ENCODE measurements around the gene TSPOAP1.

TSPOAP1 gene

DNA sequence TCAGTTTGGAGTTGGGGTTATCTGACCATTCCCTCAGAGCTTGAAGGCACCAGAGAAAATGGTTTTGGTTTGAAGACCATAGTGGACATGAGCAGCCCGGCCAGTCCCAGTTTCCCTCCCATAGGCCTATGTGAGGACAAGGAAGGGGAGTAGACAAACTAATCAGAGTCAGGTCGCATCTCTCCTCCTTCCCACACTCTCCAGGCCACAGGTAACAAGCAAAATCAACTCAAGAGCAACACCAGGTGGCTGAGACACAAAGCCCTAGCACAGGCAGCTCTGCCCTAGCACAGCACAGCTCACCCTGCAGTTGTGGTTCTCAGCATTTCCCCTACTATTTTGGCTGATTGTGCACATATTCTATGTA lies 16.2 kb upstream of the TSPOAP1 start:
- H3K27me3 ChIP-seq (ENCODE audit: control insufficient read depth in 1 of 2, insufficient read depth in 1 of 2, low read length in 2 of 2): no peaks in the 10 kb centered on the region
- no peak overlapping the region for H2AK5ac ChIP-seq (ENCODE audit: low read length, severe bottlenecking)
- no peak overlapping the region for H3K4ac ChIP-seq (ENCODE audit: low read depth in 1 of 2, low read length in 2 of 2)
- H3K4me3 ChIP-seq (ENCODE audit: insufficient read depth in 1 of 2, low read depth in 1 of 2, low read length in 2 of 2): no peak overlapping the region
- H2BK120ac ChIP-seq (ENCODE audit: low read depth, low read length): no peak overlapping the region
- H2BK5ac ChIP-seq (ENCODE audit: low read depth, low read length, poor library complexity, severe bottlenecking): no peak overlapping the region
- no peaks in the 10 kb centered on the region for H3K9me3 ChIP-seq (ENCODE audit: control insufficient read depth, low read length)
- no peak overlapping the region for H3K23ac ChIP-seq (ENCODE audit: low read length in 2 of 2)
- H3K9ac ChIP-seq (ENCODE audit: low read length): no peak overlapping the region
- no peak overlapping the region for H2AFZ ChIP-seq (ENCODE audit: low read depth, low read length)
- no peak overlapping the region for H3K27ac ChIP-seq (ENCODE audit: low read length, poor library complexity, severe bottlenecking)
- no peak overlapping the region for H4K8ac ChIP-seq (ENCODE audit: low read length)
- H4K91ac ChIP-seq (ENCODE audit: low read length): no peak overlapping the region
- no peak overlapping the region for H2BK15ac ChIP-seq (ENCODE audit: low read depth, poor library complexity, severe bottlenecking)
- H3K79me1 ChIP-seq (replicated peaks; ENCODE audit: low read length, poor library complexity, severe bottlenecking): peaks cover 9% of the 10 kb centered on the region
- H3K14ac ChIP-seq (ENCODE audit: low read length in 2 of 2): no peak overlapping the region
- DNase-seq: no peak
- H3K18ac ChIP-seq (ENCODE audit: low read depth in 1 of 2, low read length in 2 of 2): no peak overlapping the region
- H3K4me1 ChIP-seq (ENCODE audit: control insufficient read depth, insufficient read depth, low read depth, low read length): no peaks in the 10 kb centered on the region
- peaks cover 41 to 65% of the 10 kb centered on the region in 2 experiments for H3K36me3 ChIP-seq (ENCODE audit: control insufficient read depth in 1 of 2, insufficient read depth in 2 of 2, low read depth in 1 of 2, low read length in 2 of 2)
- no peak overlapping the region for H2BK12ac ChIP-seq (ENCODE audit: low read length in 2 of 2)
- 100% methylated on average over 2 of the region's 2 CpGs for WGBS
- H3K4me2 ChIP-seq (ENCODE audit: low read length, poor library complexity, severe bottlenecking): no peak overlapping the region

DNA sequence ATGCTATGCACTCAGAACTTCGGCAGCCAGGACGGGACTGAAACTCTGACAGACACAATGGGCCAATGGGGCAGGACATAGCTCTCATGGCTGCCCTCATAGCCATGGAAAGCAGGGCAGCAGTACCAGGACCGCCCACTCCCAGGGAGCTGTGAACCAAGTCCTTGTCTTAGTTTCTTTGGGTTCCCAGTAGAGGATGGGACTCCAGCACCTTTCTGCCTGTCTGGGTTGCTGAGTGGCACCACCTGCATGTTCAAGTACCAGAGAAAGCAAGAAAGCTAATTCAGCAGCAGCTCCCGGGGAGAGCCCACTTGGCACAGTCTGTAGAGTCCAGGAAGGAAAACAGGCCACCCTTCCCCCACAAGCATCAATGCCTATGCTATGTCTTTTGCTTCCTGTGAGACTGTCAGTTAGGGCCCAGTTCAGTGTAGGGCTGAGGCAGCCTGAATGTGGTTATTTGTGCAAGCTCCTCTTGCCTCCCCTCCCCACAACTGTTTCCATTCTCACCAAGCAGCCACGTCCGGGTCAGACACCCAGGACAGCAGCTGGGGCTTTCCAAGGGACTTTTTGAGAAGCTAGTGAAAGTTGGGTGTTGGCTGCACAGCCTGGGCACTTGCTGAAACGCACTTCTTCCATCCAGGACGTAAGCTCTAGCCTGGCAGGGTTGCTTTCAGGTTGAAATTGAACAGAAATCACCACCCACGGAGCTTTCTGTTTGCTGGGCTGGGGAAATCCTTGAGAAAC lies 15.6 kb upstream of the TSPOAP1 start:
- no peak overlapping the region for H2BK12ac ChIP-seq (ENCODE audit: low read length in 2 of 2)
- H2BK120ac ChIP-seq (ENCODE audit: low read depth, low read length): no peak overlapping the region
- no peaks in the 10 kb centered on the region for H3K27me3 ChIP-seq (ENCODE audit: control insufficient read depth in 1 of 2, insufficient read depth in 1 of 2, low read length in 2 of 2)
- H3K23ac ChIP-seq (ENCODE audit: low read length in 2 of 2): no peak overlapping the region
- H2AK5ac ChIP-seq (ENCODE audit: low read length, severe bottlenecking): no peak overlapping the region
- no peak overlapping the region for H3K4me2 ChIP-seq (ENCODE audit: low read length, poor library complexity, severe bottlenecking)
- H3K9me3 ChIP-seq (ENCODE audit: control insufficient read depth, low read length): no peaks in the 10 kb centered on the region
- H3K9ac ChIP-seq (ENCODE audit: low read length): no peak overlapping the region
- peaks cover 3% of the 10 kb centered on the region for H3K4me1 ChIP-seq (ENCODE audit: control insufficient read depth, insufficient read depth, low read depth, low read length)
- no peak for DNase-seq
- no peak overlapping the region for H2AFZ ChIP-seq (ENCODE audit: low read depth, low read length)
- H4K91ac ChIP-seq (ENCODE audit: low read length): no peak overlapping the region
- no peak overlapping the region for H3K18ac ChIP-seq (ENCODE audit: low read depth in 1 of 2, low read length in 2 of 2)
- 85% methylated on average over 9 of the region's 9 CpGs for WGBS
- H3K14ac ChIP-seq (ENCODE audit: low read length in 2 of 2): no peak overlapping the region
- H4K8ac ChIP-seq (ENCODE audit: low read length): no peak overlapping the region
- H3K4ac ChIP-seq (ENCODE audit: low read depth in 1 of 2, low read length in 2 of 2): no peak overlapping the region
- H2BK15ac ChIP-seq (ENCODE audit: low read depth, poor library complexity, severe bottlenecking): no peak overlapping the region
- no peak overlapping the region for H3K4me3 ChIP-seq (ENCODE audit: insufficient read depth in 1 of 2, low read depth in 1 of 2, low read length in 2 of 2)
- H2BK5ac ChIP-seq (ENCODE audit: low read depth, low read length, poor library complexity, severe bottlenecking): no peak overlapping the region
- peaks cover 37 to 59% of the 10 kb centered on the region in 2 experiments for H3K36me3 ChIP-seq (ENCODE audit: control insufficient read depth in 1 of 2, insufficient read depth in 2 of 2, low read depth in 1 of 2, low read length in 2 of 2)
- H3K79me1 ChIP-seq (replicated peaks; ENCODE audit: low read length, poor library complexity, severe bottlenecking): peaks cover 7% of the 10 kb centered on the region
- H3K27ac ChIP-seq (ENCODE audit: low read length, poor library complexity, severe bottlenecking): no peak overlapping the region

DNA sequence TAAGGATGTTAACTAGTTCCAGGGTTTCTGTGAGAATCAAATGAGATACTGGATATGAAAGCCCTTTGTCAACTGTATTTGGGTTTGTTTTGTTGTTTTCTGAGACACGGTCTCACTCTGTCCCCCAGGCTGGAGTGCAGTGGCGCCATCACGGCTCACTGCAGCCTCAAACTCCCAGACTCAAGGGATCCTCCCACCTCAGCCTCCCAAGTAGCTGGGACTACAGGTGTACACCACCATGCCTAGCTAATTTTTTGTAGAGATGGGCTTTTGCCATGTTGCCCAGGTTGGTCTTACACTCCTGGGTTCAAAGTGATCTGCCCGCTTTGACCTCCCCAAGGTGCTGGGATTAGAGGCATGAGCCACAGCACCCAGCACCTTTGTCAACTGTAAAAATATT lies 14.5 kb upstream of the TSPOAP1 start:
- Histone ChIP-seq H3K9ac (ENCODE audit: low read length) (no peak overlapping the region), H3K27ac (ENCODE audit: low read length, poor library complexity, severe bottlenecking) (no peak overlapping the region), H3K4me2 (ENCODE audit: low read length, poor library complexity, severe bottlenecking) (no peak overlapping the region), H2AK5ac (ENCODE audit: low read length, severe bottlenecking) (no peak overlapping the region), H3K4me1 (ENCODE audit: control insufficient read depth, insufficient read depth, low read depth, low read length) (peaks cover 12% of the 10 kb centered on the region), H3K4me3 (ENCODE audit: insufficient read depth in 1 of 2, low read depth in 1 of 2, low read length in 2 of 2) (no peak overlapping the region), H3K23ac (ENCODE audit: low read length in 2 of 2) (no peak overlapping the region), H3K27me3 (ENCODE audit: control insufficient read depth in 1 of 2, insufficient read depth in 1 of 2, low read length in 2 of 2) (no peaks in the 10 kb centered on the region), H3K18ac (ENCODE audit: low read depth in 1 of 2, low read length in 2 of 2) (no peak overlapping the region), H3K79me1 (replicated peaks; ENCODE audit: low read length, poor library complexity, severe bottlenecking) (peaks cover 2% of the 10 kb centered on the region), H4K8ac (ENCODE audit: low read length) (no peak overlapping the region), H3K14ac (ENCODE audit: low read length in 2 of 2) (no peak overlapping the region), H2BK12ac (ENCODE audit: low read length in 2 of 2) (no peak overlapping the region), H2BK15ac (ENCODE audit: low read depth, poor library complexity, severe bottlenecking) (no peak overlapping the region), H2AFZ (ENCODE audit: low read depth, low read length) (no peak overlapping the region), H2BK120ac (ENCODE audit: low read depth, low read length) (no peak overlapping the region), H3K9me3 (ENCODE audit: control insufficient read depth, low read length) (no peaks in the 10 kb centered on the region), H2BK5ac (ENCODE audit: low read depth, low read length, poor library complexity, severe bottlenecking) (no peak overlapping the region), H3K36me3 (ENCODE audit: control insufficient read depth in 1 of 2, insufficient read depth in 2 of 2, low read depth in 1 of 2, low read length in 2 of 2) (peaks cover 33 to 48% of the 10 kb centered on the region in 2 experiments), H4K91ac (ENCODE audit: low read length) (no peak overlapping the region), H3K4ac (ENCODE audit: low read depth in 1 of 2, low read length in 2 of 2) (no peak overlapping the region)
- 100% methylated on average over 4 of the region's 4 CpGs for WGBS
- no peak for DNase-seq

DNA sequence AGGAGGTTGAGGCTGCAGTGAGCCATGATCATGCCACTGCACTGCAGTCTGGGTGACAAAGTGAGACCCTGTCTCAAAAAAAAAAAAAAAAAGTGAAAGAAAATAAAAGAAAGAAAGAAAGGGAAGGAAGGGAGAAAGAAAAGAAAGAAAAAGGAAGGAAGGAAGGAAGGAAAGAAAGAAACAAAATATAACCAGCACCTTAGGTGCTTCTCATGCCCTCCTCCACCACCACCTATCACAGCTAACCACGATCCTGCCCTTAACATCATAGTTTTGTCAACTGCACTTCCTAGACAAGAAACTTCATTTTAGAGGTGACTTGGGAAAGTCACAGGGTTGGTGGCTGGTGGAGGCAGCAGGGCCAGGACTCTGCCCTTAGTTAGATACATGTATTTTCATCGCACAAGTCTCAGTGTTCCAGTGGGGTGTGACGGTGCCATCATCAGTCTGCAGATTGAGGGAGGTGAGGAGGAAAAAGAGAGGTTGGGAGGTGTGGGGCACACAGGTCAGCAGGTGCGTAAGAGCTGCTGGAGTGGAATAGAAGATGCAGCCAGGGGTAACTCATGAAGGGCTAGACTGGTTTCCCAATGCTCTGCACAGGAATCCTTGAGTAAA lies 13.4 kb upstream of the TSPOAP1 start:
- 97% methylated on average over 3 of the region's 4 CpGs for WGBS
- no peak overlapping the region for H2BK120ac ChIP-seq (ENCODE audit: low read depth, low read length)
- H2BK15ac ChIP-seq (ENCODE audit: low read depth, poor library complexity, severe bottlenecking): no peak overlapping the region

More for the DNA sequence above, 13.4 kb upstream of the TSPOAP1 start:
- Histone ChIP-seq H3K27me3 (ENCODE audit: control insufficient read depth in 1 of 2, insufficient read depth in 1 of 2, low read length in 2 of 2) (no peaks in the 10 kb centered on the region), H2BK12ac (ENCODE audit: low read length in 2 of 2) (no peak overlapping the region), H3K23ac (ENCODE audit: low read length in 2 of 2) (no peak overlapping the region), H4K91ac (ENCODE audit: low read length) (no peak overlapping the region), H3K9me3 (ENCODE audit: control insufficient read depth, low read length) (no peaks in the 10 kb centered on the region), H2BK5ac (ENCODE audit: low read depth, low read length, poor library complexity, severe bottlenecking) (no peak overlapping the region), H3K4me2 (ENCODE audit: low read length, poor library complexity, severe bottlenecking) (no peak overlapping the region), H3K14ac (ENCODE audit: low read length in 2 of 2) (no peak overlapping the region), H3K36me3 (ENCODE audit: control insufficient read depth in 1 of 2, insufficient read depth in 2 of 2, low read depth in 1 of 2, low read length in 2 of 2) (peaks cover 28 to 37% of the 10 kb centered on the region in 2 experiments), H4K8ac (ENCODE audit: low read length) (no peak overlapping the region), H3K4ac (ENCODE audit: low read depth in 1 of 2, low read length in 2 of 2) (no peak overlapping the region), H2AFZ (ENCODE audit: low read depth, low read length) (no peak overlapping the region), H3K18ac (ENCODE audit: low read depth in 1 of 2, low read length in 2 of 2) (no peak overlapping the region), H3K79me1 (replicated peaks; ENCODE audit: low read length, poor library complexity, severe bottlenecking) (no peaks in the 10 kb centered on the region), H3K9ac (ENCODE audit: low read length) (no peak overlapping the region), H2AK5ac (ENCODE audit: low read length, severe bottlenecking) (no peak overlapping the region), H3K4me3 (ENCODE audit: insufficient read depth in 1 of 2, low read depth in 1 of 2, low read length in 2 of 2) (no peak overlapping the region), H3K27ac (ENCODE audit: low read length, poor library complexity, severe bottlenecking) (no peak overlapping the region), H3K4me1 (ENCODE audit: control insufficient read depth, insufficient read depth, low read depth, low read length) (peaks cover 18% of the 10 kb centered on the region)
- no peak for DNase-seq
